ENCODE data around the gene MAPK6. TPM values are rescaled to one million over a fixed set of nuclear protein-coding genes. Genes with fewer than 3 reads are reported as not detected.

Gene MAPK6
- total and polyA plus RNA-seq, 2 of the 8 experiments (the other 6 are each of a cell fraction or from before 2014, with no cell fraction given) = 22.6 to 108 TPM

GRCh38 chr15:52076889-52077781 lies 58.1 kb downstream of the MAPK6 start:
- Histone ChIP-seq H3K4me2 (ENCODE audit: insufficient read depth in 1 of 2, low read depth in 2 of 2, low read length in 2 of 2) (no peak overlapping the region), H3K27ac (ENCODE audit: low read depth, low read length) (no peak overlapping the region), H3K23me2 (ENCODE audit: low read depth, low read length) (no peaks in the 10 kb centered on the region), H3K27me3 (replicated peaks in 1 of 4; ENCODE audit: control insufficient read depth in 3 of 4, extremely low read depth in 1 of 4, insufficient read depth in 3 of 4, low read length in 3 of 4) (no peaks in the 10 kb centered on the region), H2AK5ac (ENCODE audit: low read depth, low read length) (no peak overlapping the region), H3K56ac (replicated peaks; ENCODE audit: insufficient read length, low read depth, low read length) (no peak overlapping the region), H2AFZ (ENCODE audit: low read length) (no peak overlapping the region), H3K79me2 (ENCODE audit: control insufficient read depth in 1 of 2, insufficient read depth in 2 of 2, low read length in 2 of 2) (no peaks in the 10 kb centered on the region), H2BK5ac (ENCODE audit: low read depth, low read length) (no peak overlapping the region), H4K91ac (replicated peaks; ENCODE audit: insufficient read length, low read length) (no peak overlapping the region), H3K9ac (replicated peaks in 1 of 4; ENCODE audit: extremely low read depth in 1 of 4, low read depth in 3 of 4, low read length in 3 of 4) (no peak overlapping the region), H3K14ac (ENCODE audit: insufficient read length) (no peak overlapping the region), H2BK120ac (replicated peaks; ENCODE audit: low read depth, low read length) (no peak overlapping the region), H3K79me1 (ENCODE audit: low read depth, low read length) (no peaks in the 10 kb centered on the region), H2BK12ac (ENCODE audit: low read depth, low read length) (no peak overlapping the region), H3K4me1 (replicated peaks in 1 of 4; ENCODE audit: control insufficient read depth in 3 of 4, insufficient read depth in 4 of 4, low read length in 3 of 4) (peaks cover 0 to under 1% (median 0%) of the 10 kb centered on the region in 4 experiments; a peak in 1 of 7 replicates), H3K36me3 (ENCODE audit: control insufficient read depth in 2 of 4, insufficient read depth in 4 of 4, low read length in 3 of 4) (no peaks in the 10 kb centered on the region), H2BK20ac (ENCODE audit: low read length) (no peak overlapping the region), H3K4ac (replicated peaks; ENCODE audit: insufficient read length, low read depth, low read length) (no peak overlapping the region), H4K5ac (ENCODE audit: insufficient read length, low read depth, low read length) (no peak overlapping the region), H3K23ac (ENCODE audit: insufficient read length) (no peak overlapping the region), H4K20me1 (replicated peaks in 1 of 2; ENCODE audit: control insufficient read depth in 1 of 2, insufficient read depth in 2 of 2, low read length in 2 of 2) (no peaks in the 10 kb centered on the region), H2BK15ac (ENCODE audit: low read length) (no peak overlapping the region; the same call in 1 of the 2 replicates), H3K9me3 (ENCODE audit: insufficient read depth in 2 of 2, low read depth in 1 of 2, low read length in 1 of 2) (no peaks in the 10 kb centered on the region), H3K18ac (ENCODE audit: extremely low read depth, low read length) (no peak overlapping the region), H4K8ac (ENCODE audit: extremely low read depth, insufficient read depth, low read length) (no peak overlapping the region), H3K4me3 (ENCODE audit: extremely low read depth in 1 of 4, insufficient read depth in 2 of 4, low read depth in 3 of 4, low read length in 4 of 4) (no peak overlapping the region)
- POLR2A ChIA-PET (ENCODE audit: partially characterized antibody) = interaction anchor here (2.2 to 2.3 kb wide), 2 partner anchors 10 to 105 kb away, joined by 8 to 12 read pairs; partner anchors contain the start of gene LEO1
- DNase-seq (ENCODE audit: low read depth in 1 of 2, low spot score in 2 of 2) = no peak
- no peak for FAIRE-seq
- TF ChIP-seq SP4 (IDR thresholded peaks at IDR 0.05; ENCODE audit: low read length) = no peak
- peak in 1 of 3 experiments; percentile 9; a peak in 1 of 4 replicates for TF ChIP-seq CTCF (IDR thresholded peaks at IDR 0.05; ENCODE audit: control extremely low read depth in 1 of 3, insufficient read depth in 1 of 3, low read depth in 1 of 3, low read length in 3 of 3)
- CTCF ChIA-PET (ENCODE audit: partially characterized antibody) = interaction anchor here (0.8 to 4.9 kb wide), 29 partner anchors 8 to 488 kb away, joined by 3 to 55 read pairs (median 4); partner anchors contain the start of gene BCL2L10
- 87% methylated on average over 8 of the region's 11 CpGs; no CpG with 5 or more reads in 1 of the 2 experiments for WGBS, 2 experiments (ENCODE audit: extremely low coverage in 1 of 2, insufficient coverage in 1 of 2, insufficient read length in 1 of 2, insufficient replicate concordance in 2 of 2, low coverage in 1 of 2, low lambda C conversion rate in 2 of 2, missing lambda C conversion rate in 1 of 2)

Data from H1 (cell line).